DOHH2 (cell line): Measurements from ENCODE around the gene CFAP92.

ENCODE experiments used
- H3F3A ChIP-seq: fragments of 200-600 bp; sonication (generic), shearing (Covaris generic); 2 replicates; pipeline ENCODE4 v1.6.0; 2016; ENCODE audit warnings: antibody characterized with exemption, mild to moderate bottlenecking; ENCODE audit not compliant: control insufficient read depth, insufficient read depth
- H3K27ac ChIP-seq: fragments of 200-600 bp; sonication (generic); 2 replicates; pipeline ENCODE4 v1.5.1; 2014; ENCODE audit warnings: low read depth, mild to moderate bottlenecking, low read length, moderate library complexity
- H3K27me3 ChIP-seq: fragments of 200-600 bp; sonication (generic); 2 replicates; pipeline ENCODE4 v1.6.1; 2014; ENCODE audit warnings: mild to moderate bottlenecking, low read length, mixed read lengths; ENCODE audit not compliant: control insufficient read depth
- H3K36me3 ChIP-seq: fragments of 200-600 bp; sonication (generic); 2 replicates; pipeline ENCODE4 v1.6.1; 2014; ENCODE audit warnings: mild to moderate bottlenecking, low read length, moderate library complexity, mixed read lengths; ENCODE audit not compliant: control insufficient read depth
- H3K4me1 ChIP-seq: fragments of 200-600 bp; sonication (generic); 2 replicates; pipeline ENCODE4 v1.6.1; 2014; ENCODE audit warnings: mild to moderate bottlenecking, low read length, mixed read lengths; ENCODE audit not compliant: control insufficient read depth
- H3K4me2 ChIP-seq: fragments of 200-600 bp; sonication (generic); 2 replicates; pipeline ENCODE4 v1.6.0; 2014; ENCODE audit warnings: mild to moderate bottlenecking, low read length, moderate library complexity
- H3K4me3 ChIP-seq: fragments of 200-600 bp; sonication (generic); 2 replicates; pipeline ENCODE4 v1.5.1; 2014; ENCODE audit warnings: mild to moderate bottlenecking, low read length, mixed read lengths
- H3K79me2 ChIP-seq: fragments of 200-600 bp; sonication (generic); 2 replicates; pipeline ENCODE4 v1.6.1; 2014; ENCODE audit warnings: mild to moderate bottlenecking, low read length, mixed read lengths; ENCODE audit not compliant: control insufficient read depth
- H3K9me2 ChIP-seq: fragments of 200-600 bp; sonication (generic); replicated peaks from 2 replicates; pipeline ENCODE4 v1.6.1; 2014; ENCODE audit warnings: mild to moderate bottlenecking, low read length, mixed read lengths; ENCODE audit not compliant: control insufficient read depth
- H3K9me3 ChIP-seq: fragments of 200-600 bp; sonication (generic); 2 replicates; pipeline ENCODE4 v1.6.1; 2014; ENCODE audit warnings: antibody characterized with exemption, low read length, mixed read lengths; ENCODE audit not compliant: control insufficient read depth, insufficient read depth
- H4K20me1 ChIP-seq: fragments of 200-600 bp; sonication (generic); 2 replicates; pipeline ENCODE4 v1.6.0; 2014; ENCODE audit warnings: low read depth, mild to moderate bottlenecking, antibody characterized with exemption, low read length, moderate library complexity; ENCODE audit not compliant: control insufficient read depth, insufficient read depth
- CTCF ChIP-seq: fragments of 200-600 bp; sonication (generic); IDR thresholded peaks from one replicate; pipeline ENCODE4 v1.5.1; 2014; ENCODE audit warnings: antibody characterized with exemption, mild to moderate bottlenecking, low read depth, low read length; ENCODE audit not compliant: poor library complexity, severe bottlenecking
- EZH2phosphoT487 ChIP-seq: fragments of 200-600 bp; sonication (generic); IDR thresholded peaks from 2 replicates; pipeline ENCODE4 v1.6.1; 2017; ENCODE audit warnings: borderline replicate concordance, mild to moderate bottlenecking, antibody characterized with exemption, low read length, moderate library complexity, mixed read lengths

The CFAP92 gene

DNA sequence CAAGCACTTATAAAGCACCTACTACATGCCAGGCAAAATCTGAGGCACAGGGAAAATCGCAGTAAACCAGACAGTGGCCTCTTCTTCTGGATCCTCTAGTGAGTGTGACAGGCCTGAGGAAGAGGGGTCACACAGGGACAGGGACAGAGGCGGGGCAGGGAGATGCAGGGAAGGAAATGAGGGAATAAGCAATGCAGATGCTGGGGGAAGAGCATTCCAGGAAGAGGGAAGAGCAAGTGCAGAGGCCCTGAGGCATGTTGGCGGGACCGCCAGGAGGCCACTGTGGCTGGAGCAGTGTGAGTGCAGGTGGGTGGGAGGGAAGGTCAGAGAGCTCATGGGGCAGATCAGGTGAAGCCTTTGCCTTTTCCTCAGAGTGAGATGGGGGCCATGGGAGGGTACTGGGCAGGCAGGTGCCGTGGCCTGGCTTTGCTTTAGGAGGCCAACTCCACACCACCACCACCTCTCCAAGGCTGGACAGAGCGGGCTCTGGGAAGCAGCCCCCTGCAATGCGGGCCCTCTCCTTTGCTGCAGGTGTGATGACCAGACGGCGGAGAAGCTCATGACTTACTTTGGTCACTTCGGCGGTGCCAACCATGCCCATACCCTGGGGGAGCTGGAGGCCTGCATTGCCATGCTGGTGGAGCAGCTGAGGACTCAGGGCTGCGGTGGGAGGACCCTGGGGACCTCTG is 39.9 kb upstream of the CFAP92 start:
- Histone ChIP-seq H3K4me2 (no peak overlapping the region), H3K36me3 (no peaks in the 10 kb centered on the region), H3F3A (no peaks in the 10 kb centered on the region), H3K9me2 (no peaks in the 10 kb centered on the region), H3K4me3 (no peak overlapping the region), H3K27ac (no peak overlapping the region), H3K79me2 (no peaks in the 10 kb centered on the region), H3K9me3 (no peaks in the 10 kb centered on the region), H3K27me3 (no peaks in the 10 kb centered on the region), H4K20me1 (no peaks in the 10 kb centered on the region), H3K4me1 (no peaks in the 10 kb centered on the region)
- TF ChIP-seq EZH2phosphoT487 (no peak), CTCF (no peak)

GRCh38 chr3:129033151-129033550 is 39.3 kb upstream of the CFAP92 start:
- Histone ChIP-seq H4K20me1 (no peaks in the 10 kb centered on the region), H3K4me1 (no peaks in the 10 kb centered on the region), H3K9me3 (no peaks in the 10 kb centered on the region), H3K27ac (no peak overlapping the region), H3K4me2 (no peak overlapping the region), H3K79me2 (no peaks in the 10 kb centered on the region), H3K4me3 (no peak overlapping the region), H3F3A (no peaks in the 10 kb centered on the region), H3K36me3 (no peaks in the 10 kb centered on the region), H3K27me3 (no peaks in the 10 kb centered on the region), H3K9me2 (no peaks in the 10 kb centered on the region)
- TF ChIP-seq EZH2phosphoT487 (no peak), CTCF (no peak)

DNA sequence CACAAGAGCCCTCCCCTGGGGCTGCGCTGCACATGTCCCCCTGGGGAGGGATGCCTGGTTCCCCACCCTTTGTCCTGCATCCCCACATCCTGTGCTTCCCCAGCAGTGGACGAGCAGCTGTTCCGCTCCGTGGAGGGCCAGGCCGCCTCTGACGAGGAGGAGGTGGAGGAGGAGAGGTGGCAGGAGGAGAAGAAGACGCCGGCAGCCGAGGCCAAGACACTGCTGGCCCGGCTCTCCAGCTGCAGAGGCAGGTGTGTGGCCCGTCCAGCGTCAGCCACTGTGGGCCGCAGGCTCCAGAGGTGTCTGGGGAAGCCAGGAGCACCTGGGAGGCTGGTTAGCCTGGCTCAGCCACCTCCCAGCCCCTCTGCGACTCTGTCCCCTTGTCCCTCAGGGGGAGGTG is 38.8 kb upstream of the CFAP92 start:
- no peak overlapping the region for H3K4me2 ChIP-seq
- no peaks in the 10 kb centered on the region for H3K36me3 ChIP-seq
- no peaks in the 10 kb centered on the region for H3K9me3 ChIP-seq
- no peaks in the 10 kb centered on the region for H3K4me1 ChIP-seq
- no peaks in the 10 kb centered on the region for H3F3A ChIP-seq
- no peak overlapping the region for H3K4me3 ChIP-seq
- no peaks in the 10 kb centered on the region for H3K9me2 ChIP-seq
- H4K20me1 ChIP-seq = no peaks in the 10 kb centered on the region
- TF ChIP-seq EZH2phosphoT487 = no peak
- TF ChIP-seq CTCF = no peak
- no peak overlapping the region for H3K27ac ChIP-seq
- H3K27me3 ChIP-seq = no peaks in the 10 kb centered on the region
- no peaks in the 10 kb centered on the region for H3K79me2 ChIP-seq
